ENCODE data around the gene RBM17.
A peak's percentile ranks its signal among the peaks of the same experiment; 100 is the strongest.

The RBM17 gene

DNA sequence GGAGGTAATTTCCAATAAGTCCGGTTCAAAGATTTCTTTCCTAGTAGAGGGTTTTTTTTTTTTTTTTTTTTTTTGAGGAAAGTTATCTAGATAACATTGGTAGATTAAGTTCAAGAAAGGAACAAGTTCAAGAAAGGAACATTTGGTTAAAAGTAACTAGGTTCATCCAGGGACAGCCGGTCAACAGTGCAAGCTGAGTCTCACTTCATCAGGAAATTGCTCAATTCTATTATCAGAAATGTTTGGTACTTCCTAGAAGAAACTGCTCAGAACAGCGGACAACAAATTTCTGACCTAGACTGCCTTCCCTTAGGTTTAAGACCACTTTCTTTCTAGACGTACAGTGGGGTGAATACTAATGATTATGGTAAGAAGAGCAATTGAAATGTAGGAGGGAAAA, 23.0 kb upstream of the RBM17 start:
- H3K4me3 Mint-ChIP-seq = peak overlapping the region; percentile 47
- no peaks in the 10 kb centered on the region for H3K9me3 Mint-ChIP-seq
- H3K4me1 Mint-ChIP-seq = peaks cover 82% of the 10 kb centered on the region
- peak overlapping the region; percentile 99 for H3K27ac Mint-ChIP-seq
- peaks cover 5% of the 10 kb centered on the region for H3K27me3 Mint-ChIP-seq
- peak; percentile 1 for DNase-seq
- ATAC-seq = no peak
- H3K36me3 Mint-ChIP-seq (ENCODE audit: low read depth) = peaks cover 20% of the 10 kb centered on the region

DNA sequence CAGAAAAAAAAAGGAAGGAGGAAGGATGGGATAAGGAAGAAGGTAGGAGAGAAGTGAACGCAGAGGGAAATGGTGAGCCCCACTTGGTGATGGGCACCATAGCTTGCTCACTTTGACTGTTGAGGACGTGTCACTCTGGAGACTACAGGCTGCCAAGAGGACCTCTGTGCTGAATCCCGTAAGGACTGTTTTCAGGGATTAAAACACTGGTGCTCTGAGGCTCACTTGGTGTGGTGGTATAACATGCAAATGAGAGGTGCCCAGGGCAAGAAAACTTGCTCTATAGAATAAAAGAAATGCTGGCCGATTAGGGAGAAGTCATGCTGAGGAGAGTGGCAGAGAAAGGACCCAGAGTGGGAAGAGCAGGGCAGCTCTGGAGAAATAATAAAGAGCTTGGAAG, 21.4 kb upstream of the RBM17 start:
- Mint-ChIP-seq H3K36me3 (ENCODE audit: low read depth) (peaks cover 5% of the 10 kb centered on the region), H3K27ac (peak overlapping the region; percentile 99), H3K4me3 (peak overlapping the region; percentile 81), H3K27me3 (peaks cover 5% of the 10 kb centered on the region), H3K4me1 (peaks cover 95% of the 10 kb centered on the region), H3K9me3 (no peaks in the 10 kb centered on the region)
- no peak for DNase-seq
- ATAC-seq = no peak

DNA sequence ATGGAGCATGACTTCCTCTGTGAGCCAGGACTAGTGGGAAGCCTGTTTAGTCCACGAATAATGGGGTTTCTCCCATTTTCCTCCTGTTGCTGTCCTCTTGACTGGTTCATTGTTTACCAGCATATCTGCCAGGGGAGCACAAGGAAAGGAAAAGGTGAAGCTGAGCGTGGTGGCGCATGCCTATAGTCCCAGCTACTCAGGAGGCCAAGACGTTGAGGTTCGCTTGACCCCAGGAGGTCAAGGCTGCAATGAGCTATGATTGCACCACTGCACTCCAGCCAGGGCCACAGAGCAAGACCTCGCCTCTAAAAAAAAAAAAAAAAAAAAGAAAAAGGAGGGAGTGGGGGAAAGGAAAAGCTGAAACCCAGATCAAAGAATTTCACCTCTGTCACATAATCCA, 20.8 kb upstream of the RBM17 start:
- DNase-seq (no peak), ATAC-seq (no peak)
- H3K36me3 Mint-ChIP-seq (ENCODE audit: low read depth) = peaks cover 5% of the 10 kb centered on the region
- peaks cover 5% of the 10 kb centered on the region for H3K27me3 Mint-ChIP-seq
- H3K9me3 Mint-ChIP-seq = no peaks in the 10 kb centered on the region
- H3K4me1 Mint-ChIP-seq = peaks cover 95% of the 10 kb centered on the region
- peak overlapping the region; percentile 99 for H3K27ac Mint-ChIP-seq
- H3K4me3 Mint-ChIP-seq = peak overlapping the region; percentile 81

DNA sequence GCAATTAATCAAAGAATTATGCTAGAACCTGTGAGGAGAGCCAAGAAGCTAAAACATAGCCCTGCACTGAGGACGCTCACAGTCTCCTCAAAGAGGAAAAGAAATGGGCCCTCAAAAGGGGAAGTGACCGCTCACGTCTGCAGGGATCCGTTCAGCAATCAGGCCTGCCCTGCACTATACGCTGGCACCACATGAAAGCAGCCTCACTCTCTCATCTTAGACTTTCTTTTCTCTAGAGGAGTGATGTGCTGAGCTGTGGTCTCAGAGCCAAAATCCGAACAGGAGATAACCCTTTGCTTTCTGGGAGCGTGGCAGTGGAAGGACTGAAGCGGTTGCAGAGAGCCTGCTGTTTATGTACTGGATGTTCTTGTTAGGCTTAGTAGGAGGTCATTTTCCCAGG, 20.4 kb upstream of the RBM17 start:
- Mint-ChIP-seq H3K4me1 (peaks cover 97% of the 10 kb centered on the region), H3K9me3 (no peaks in the 10 kb centered on the region), H3K4me3 (peak overlapping the region; percentile 81), H3K36me3 (ENCODE audit: low read depth) (peaks cover 5% of the 10 kb centered on the region), H3K27me3 (peaks cover 5% of the 10 kb centered on the region), H3K27ac (peak overlapping the region; percentile 99)
- ATAC-seq (peak; percentile 17), DNase-seq (no peak)

DNA sequence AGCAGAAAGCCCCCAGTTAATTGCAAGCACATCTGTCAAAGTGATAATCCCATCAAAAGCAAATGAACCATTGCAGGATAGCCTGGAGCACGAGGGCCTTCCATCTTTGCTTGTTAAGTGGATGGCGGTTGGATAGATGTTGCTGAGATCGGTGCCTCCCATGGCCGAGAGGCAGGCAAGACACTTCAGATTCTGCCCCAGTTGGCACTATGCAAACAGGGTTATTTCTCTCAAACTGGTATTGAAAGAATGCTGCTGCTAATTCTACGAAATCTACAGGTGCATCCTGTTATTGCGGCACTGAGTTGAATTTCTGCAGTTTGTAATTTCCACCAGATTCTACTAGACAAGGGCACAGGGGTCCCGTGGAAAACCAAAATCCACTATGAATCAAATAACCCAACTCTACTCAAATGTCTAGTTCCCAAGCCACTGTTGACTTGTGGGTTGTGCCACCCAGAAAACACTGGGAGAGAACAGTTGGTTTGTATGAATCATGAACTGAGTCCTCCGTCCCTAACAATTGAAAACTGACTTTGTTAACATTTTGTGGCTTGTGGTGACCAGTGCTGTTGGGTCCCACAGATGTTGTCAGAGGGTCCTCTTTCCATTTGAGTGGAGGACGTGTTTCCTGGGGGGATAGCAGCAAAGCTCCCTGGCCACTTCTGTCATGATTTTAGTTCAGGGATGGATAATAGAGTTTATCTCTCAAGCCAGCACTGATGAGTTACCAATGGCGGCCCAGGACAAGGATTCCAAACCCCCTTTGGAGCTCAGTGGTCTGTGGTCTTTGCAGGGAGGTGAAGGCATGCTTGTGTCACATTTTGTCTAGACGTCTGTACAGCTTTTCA, 19.5 kb upstream of the RBM17 start:
- Mint-ChIP-seq H3K9me3 (no peaks in the 10 kb centered on the region), H3K27me3 (peaks cover 5% of the 10 kb centered on the region), H3K36me3 (ENCODE audit: low read depth) (peaks cover 5% of the 10 kb centered on the region), H3K27ac (peak overlapping the region; percentile 99), H3K4me3 (peak overlapping the region; percentile 81), H3K4me1 (peaks cover 99% of the 10 kb centered on the region)
- ATAC-seq (peak; percentile 48), DNase-seq (no peak)

DNA sequence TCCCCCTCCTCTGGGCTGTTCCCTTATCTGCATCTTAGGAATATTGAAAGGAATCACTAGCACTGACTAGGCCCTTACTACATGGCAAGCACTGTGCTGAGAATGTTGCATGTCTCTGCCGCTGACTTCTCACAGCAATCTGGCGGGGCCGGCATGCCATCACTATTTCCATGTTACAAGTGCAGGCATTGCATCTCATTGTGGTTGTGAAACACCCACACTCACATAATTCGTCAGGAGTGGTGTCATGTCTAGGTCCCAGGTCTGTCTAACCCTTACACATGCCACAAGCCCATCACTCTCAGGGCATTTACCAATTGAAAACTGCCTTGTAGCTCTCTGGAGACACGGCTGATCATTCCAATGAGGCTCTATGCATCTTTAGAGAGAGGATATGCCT, 18.2 kb upstream of the RBM17 start:
- H3K4me3 Mint-ChIP-seq = peak overlapping the region; percentile 81
- peaks cover 8% of the 10 kb centered on the region for H3K27me3 Mint-ChIP-seq
- peaks cover 96% of the 10 kb centered on the region for H3K4me1 Mint-ChIP-seq
- peak; percentile 79 for DNase-seq
- no peaks in the 10 kb centered on the region for H3K9me3 Mint-ChIP-seq
- peak; percentile 70 for ATAC-seq
- H3K36me3 Mint-ChIP-seq (ENCODE audit: low read depth) = peaks cover 5% of the 10 kb centered on the region
- H3K27ac Mint-ChIP-seq = peak overlapping the region; percentile 99

DNA sequence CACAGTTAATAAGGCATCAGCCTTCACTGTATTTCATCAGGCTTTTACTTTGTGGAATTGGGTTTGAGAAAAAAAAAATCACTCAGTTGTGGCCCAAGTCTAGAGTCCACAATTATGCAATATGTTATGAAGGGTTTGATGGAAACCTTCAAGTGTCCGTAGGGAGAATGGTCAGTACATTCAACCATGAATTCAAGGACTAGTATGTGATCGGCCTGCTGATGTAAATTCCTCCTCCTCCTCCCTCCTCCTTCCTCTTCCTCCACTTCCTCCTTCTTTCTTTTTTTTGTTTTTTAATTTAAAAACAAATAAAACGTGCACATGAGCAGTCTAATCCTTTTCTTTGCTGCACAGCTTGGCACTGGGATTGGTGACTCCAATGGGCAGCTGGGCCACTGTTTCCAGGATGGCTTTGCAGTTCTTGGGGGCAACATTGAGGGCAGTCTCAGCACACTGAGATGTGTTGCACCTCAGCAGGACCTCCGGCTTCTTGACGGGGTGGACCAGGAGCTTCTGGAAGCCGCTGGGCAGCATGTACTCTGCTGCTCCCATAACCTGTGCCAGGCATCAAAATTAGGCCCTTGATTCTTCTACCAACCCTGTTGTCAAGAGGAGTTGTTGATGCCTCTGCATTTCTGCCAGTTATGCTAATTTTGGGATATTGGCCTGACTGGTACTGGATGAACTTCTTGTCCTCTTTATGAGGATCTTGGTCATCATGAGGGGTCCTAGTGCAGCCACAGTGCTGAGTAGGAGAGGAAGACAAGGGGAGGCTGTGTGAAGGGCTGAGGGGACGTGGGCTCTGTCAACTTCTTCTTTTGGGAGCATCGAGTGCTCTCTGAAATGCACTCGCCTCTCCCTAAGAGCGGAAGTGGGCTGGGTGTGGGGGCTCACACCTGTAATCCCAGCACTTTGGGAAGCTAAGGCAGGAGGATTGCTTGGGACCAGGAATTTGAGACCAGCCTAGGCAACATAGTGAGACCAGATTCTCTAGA, 17.4 kb upstream of the RBM17 start:
- Mint-ChIP-seq H3K27ac (peak overlapping the region; percentile 99), H3K4me3 (peak overlapping the region; percentile 81), H3K36me3 (ENCODE audit: low read depth) (peaks cover 5% of the 10 kb centered on the region), H3K9me3 (no peaks in the 10 kb centered on the region), H3K4me1 (peaks cover 90% of the 10 kb centered on the region), H3K27me3 (peaks cover 10% of the 10 kb centered on the region)
- no peak for DNase-seq
- ATAC-seq = no peak

DNA sequence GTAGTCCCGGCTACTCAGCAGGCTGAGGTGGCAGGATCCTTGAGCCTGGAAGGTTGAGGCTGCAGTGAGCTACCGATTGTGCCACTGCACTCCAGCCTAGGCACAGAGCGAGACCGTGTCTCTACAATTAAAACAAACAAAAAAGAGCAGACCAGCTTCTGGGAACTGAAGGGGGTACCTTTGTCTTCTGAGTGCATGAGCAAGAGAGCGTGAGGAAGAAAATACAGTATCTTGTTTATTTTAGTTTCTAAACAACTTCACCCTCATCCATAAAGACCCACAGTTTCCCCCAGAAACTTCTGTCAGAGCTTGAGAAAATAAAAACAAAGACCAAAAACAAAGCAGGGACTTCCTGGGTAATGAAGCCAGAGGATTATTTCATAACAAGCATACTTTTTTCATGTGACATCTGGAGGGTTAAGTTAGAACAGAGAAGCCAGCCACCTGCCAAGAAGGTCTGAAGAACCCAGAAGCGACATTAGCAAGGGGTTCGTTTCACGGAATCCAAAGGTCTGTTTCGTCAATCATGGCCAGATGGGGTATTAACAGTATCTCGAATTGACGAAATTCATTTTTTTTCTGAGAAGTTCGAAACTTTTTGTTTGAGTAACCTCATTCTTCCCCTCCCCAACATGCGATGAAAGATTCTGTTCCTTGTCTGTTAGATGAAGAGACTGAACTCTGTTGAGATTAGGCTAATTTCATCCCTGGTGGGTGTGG, 16.5 kb upstream of the RBM17 start:
- Mint-ChIP-seq H3K36me3 (ENCODE audit: low read depth) (peaks cover 5% of the 10 kb centered on the region), H3K4me3 (peak overlapping the region; percentile 29), H3K9me3 (no peaks in the 10 kb centered on the region), H3K4me1 (peaks cover 81% of the 10 kb centered on the region), H3K27me3 (peaks cover 11% of the 10 kb centered on the region), H3K27ac (peak overlapping the region; percentile 99)
- no peak for DNase-seq
- ATAC-seq = peak; percentile 37

DNA sequence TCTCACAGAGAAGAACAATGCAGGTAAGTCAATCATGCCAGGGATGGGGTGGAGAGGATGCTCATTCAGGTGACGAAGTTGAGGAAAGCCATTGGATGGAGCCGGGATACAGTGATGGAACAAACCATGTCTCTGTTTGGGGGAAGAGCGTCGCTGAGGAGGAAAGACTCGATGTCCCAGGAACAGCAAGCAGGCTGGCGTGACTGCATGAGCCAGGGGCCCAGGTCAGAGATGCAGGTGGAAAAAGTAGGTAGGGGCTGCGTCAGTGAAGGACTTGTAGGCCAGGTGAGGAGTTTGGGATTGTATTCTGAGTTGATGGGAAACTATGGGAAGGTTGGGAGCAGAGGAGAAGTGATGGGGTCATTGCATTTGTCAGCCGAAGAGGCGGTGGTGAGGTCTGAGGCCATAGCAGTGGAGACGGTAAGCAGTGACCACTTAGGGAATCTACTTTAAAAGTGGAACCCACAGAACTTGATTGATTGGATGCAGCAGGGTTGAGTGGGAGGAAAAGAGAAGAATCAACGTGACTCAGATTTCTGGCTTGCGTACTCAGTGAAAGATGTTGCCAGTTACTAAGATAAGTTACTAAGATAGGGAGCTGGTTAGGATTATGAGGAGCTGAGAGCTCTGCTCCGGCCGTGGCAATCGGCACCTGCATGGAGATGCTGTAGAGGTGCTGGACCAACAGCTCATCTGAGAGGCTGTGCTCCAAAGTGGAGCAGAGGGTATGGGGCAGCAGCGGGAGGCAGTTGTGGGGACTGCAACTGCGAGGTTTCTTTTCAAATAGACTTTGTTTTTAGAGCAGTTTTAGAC, 14.1 kb upstream of the RBM17 start:
- Mint-ChIP-seq H3K4me1 (peaks cover 62% of the 10 kb centered on the region), H3K4me3 (peak overlapping the region; percentile 67)
- peak; percentile 22 for ATAC-seq

DNA sequence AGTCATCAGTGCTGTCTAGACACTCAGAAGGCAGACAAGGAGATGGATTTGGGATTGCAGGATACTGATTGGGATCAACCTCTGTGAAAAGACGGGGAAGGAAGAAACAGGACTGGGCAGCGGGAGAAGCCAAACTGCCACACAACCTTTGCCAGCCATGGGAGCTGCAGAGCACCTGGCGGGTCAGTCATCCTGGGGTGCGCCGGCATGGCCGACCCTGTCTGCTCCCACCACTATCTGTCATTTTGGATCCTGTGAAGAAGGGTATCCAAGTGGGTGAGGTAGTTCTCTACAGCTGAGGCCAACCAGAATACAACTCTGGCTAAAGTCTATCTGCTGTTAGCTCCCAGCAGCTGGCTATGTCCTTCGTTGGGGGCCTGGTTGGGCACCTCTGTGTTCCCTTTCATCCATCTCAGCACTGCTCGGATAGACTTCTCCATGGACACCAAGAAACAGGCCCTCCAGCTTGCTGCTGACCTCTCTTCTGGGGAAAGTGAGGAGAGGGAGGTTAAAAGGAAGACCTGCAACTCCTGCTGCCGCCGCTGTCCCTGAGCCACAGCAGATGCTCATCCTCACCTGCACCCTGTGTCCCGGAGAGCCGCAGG, 11.7 kb upstream of the RBM17 start:
- Mint-ChIP-seq H3K27ac (no peak overlapping the region), H3K4me1 (peaks cover 51% of the 10 kb centered on the region), H3K4me3 (no peak overlapping the region), H3K36me3 (ENCODE audit: low read depth) (no peaks in the 10 kb centered on the region), H3K27me3 (peaks cover 8% of the 10 kb centered on the region), H3K9me3 (peaks cover 6% of the 10 kb centered on the region)
- ATAC-seq (no peak), DNase-seq (no peak)

More for the DNA sequence above, 14.1 kb upstream of the RBM17 start:
- H3K36me3 Mint-ChIP-seq (ENCODE audit: low read depth) = peaks cover 5% of the 10 kb centered on the region
- peak overlapping the region; percentile 99 for H3K27ac Mint-ChIP-seq
- DNase-seq = no peak
- H3K27me3 Mint-ChIP-seq = peaks cover 8% of the 10 kb centered on the region
- H3K9me3 Mint-ChIP-seq = no peaks in the 10 kb centered on the region

DNA sequence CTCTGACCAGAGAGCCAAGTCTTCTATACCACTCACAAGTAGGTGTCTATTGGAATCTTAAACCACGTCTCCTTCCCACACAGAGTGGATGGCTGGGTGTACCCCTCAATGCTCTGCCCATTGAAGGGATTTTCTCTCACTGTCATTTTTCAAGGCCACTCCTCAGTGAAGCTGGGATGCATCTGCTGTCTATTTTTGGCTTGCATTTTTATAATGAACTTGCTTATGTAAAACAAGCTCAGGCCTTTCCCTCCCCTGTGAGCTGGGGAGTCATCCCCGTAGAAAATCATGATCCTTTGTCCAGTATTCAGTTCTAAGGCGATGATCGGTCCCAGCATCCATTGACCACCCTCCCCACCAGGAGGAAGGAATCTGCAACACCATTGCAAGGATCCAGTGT, 9.8 kb upstream of the RBM17 start:
- ATAC-seq = no peak
- DNase-seq = no peak
- H3K4me3 Mint-ChIP-seq = no peak overlapping the region
- H3K27me3 Mint-ChIP-seq = peaks cover 8% of the 10 kb centered on the region
- peaks cover 52% of the 10 kb centered on the region for H3K4me1 Mint-ChIP-seq
- peaks cover 6% of the 10 kb centered on the region for H3K9me3 Mint-ChIP-seq
- H3K27ac Mint-ChIP-seq = no peak overlapping the region
- H3K36me3 Mint-ChIP-seq (ENCODE audit: low read depth) = peaks cover 2% of the 10 kb centered on the region

DNA sequence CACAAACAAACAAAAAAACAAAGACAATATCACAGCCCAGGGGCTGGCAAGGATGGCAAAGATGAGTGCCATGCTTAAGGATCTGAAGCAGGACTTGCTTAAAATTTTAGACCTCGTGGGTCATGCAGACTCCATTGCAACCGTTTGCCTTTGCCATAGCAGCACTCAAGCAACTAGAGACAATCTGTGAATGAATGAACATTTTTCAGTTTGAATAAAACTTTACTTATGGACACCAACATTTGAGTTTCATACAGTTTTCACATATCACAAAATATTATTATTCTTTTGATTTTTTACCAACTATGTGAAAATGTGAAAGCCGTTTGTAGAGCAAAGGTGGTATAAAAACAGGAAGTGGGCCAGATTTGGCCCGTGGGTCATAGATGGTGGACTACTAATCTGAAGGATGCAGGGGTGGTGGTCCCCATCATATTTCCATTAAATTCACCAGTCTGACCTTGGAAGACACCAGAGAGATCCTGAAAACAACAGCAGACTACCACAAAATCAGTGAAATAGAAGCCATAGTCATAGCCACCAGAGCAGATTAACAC, 8.3 kb upstream of the RBM17 start:
- peaks cover 5% of the 10 kb centered on the region for H3K27me3 Mint-ChIP-seq
- ATAC-seq = no peak
- no peak overlapping the region for H3K27ac Mint-ChIP-seq

More for the DNA sequence above, 8.3 kb upstream of the RBM17 start:
- peaks cover 6% of the 10 kb centered on the region for H3K9me3 Mint-ChIP-seq
- H3K4me3 Mint-ChIP-seq = no peak overlapping the region
- DNase-seq = no peak
- peaks cover 2% of the 10 kb centered on the region for H3K36me3 Mint-ChIP-seq (ENCODE audit: low read depth)
- H3K4me1 Mint-ChIP-seq = peaks cover 51% of the 10 kb centered on the region
